ENCODE data around the gene TUBA1B.
"Not testable (repeated sequence)": the region's sequence is repeated elsewhere in the genome, so short reads cannot be mapped to it uniquely, and the experiment has no call there.

Gene TUBA1B

DNA sequence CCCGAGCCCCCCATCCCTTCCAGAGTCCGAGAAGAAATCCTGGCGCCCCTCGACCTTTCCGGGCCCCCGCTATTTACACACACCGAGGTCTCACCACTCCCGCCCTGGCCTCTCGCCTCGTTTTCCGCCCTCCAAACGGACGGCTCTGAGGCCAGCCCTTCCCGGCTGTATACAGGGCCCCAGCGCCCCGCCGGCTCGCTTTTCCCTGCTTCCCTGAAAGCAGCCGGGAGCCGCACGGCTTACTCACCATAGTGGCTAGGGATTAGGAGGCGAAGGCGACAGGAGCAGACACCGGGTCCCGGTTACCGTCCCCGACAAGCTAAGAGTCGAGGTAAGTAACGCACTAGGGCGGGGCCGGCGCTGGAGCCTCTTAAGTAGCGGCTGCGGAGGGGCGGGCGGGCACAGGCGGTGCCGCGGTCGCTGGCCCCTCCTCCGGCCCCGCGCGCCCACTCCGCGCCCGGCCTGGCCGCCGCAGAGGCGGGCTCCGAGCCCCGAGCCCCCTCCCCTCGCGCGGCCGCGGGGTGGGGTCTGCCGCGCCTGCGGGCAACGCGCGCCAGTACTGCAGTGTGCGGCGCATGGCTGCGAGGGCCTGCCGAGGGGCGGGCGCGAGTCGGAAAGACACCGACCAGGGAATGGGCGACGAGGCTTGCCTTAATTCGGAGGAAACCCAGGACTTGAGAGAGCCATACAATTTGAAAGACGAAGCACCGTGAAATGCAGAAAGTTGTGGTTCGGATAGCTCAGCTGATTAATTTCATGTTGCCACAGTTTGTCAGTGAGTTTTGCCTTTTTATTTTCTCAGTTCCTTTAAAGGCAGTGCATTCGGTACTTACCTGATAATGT is at the start of gene TUBA1B:
TUBA1B (minus strand) TSS at position 345 of the 843 bp plus-strand sequence; CDS start at position 250, 95 bp downstream.
- peak; percentile 96 for DNase-seq (ENCODE audit: low spot score)

DNA sequence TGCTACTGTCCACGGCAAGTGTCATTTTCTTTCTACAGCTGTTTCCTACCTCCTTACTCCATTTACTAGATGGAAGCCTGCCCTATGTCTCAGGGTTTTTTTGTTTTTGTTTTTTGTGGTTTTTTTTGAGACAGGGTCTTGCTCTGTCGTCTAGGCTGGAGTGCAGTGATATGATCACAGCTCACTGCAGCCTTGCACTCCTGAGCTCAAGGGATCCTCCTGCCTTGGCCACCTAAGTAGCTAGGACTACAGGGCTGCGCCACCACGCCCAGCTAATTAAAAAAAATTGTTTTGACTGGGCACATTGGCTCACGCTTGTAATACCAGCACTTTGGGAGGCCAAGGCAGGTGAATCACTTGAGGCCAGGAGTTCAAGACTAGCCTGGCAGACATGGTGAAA is 43.0 kb upstream of the TUBA1B start:
- DNase-seq (ENCODE audit: low spot score), result no peak

DNA sequence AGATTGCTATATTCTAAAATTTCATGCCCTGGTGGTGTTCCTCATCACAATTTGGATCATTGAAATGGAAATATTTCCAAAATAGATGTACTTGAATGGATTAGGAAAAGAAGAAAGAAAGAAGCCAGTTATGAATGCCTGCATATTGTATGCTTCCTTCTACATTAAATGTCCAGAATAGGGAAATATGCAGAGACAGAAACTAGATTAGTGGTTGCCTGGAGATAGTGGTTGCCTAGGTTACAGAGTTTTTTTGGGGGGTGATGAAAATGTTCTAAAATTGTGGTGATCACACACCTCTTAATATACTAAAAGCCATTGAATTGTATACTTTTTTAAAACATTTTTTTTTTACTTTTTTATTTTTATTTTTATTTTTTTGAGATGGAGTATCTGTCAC is 39.7 kb upstream of the TUBA1B start:
- no peak for DNase-seq (ENCODE audit: low spot score)

GRCh38 chr12:49165114-49165513 is 33.9 kb upstream of the TUBA1B start:
- no peak for DNase-seq (ENCODE audit: low spot score)

DNA sequence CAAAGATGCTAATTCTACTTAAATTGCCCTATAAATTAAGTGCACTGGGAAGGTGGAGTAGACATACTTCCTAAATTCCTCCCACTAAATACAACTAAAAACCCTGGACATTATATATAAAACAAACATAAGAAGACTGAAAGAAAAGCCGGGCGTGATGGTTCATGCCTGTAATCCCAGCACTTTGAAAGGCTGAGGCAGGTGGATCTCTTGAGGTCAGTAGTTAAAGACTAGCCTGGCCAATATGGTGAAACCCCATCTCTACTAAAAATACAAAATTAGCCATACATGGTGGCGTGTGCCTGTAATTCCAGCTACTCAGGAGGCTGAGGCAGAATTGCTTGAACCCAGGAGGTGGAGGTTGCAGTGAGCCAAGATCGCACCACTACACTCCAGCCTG is 30.7 kb upstream of the TUBA1B start:
- DNase-seq (ENCODE audit: low spot score), result not testable (repeated sequence)

DNA sequence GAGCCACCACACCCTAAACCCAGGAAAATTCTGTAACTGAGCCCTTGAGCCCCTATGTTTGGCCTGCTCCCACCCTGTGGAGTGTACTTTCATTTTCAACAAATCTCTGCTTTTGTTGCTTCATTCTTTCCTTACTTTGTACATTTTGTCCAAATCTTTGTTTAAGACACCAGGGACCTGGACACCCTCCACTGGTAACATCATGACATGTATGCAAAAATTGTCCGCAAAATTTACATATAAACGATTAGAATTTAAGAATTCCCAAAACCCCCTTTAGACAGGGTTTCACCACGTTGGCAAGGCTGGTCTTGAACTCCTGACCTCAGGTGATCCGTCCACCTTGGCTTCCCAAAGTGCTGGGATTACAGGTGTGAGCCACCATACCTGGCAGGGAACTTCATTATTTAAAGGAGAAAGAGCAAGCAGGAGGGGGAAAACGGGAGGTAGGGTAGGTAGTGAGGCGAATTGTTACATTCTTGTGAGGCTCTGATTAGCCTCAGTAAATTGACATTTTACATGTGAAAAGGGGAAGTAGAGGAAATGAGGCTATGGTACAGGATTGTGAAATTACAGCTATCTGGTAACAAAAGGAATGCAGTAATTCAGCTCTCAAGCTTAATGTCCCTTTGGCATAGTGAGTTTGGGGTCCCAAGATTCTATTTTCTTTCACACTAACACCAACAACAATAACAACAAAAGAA is 30.0 kb upstream of the TUBA1B start:
- DNase-seq (ENCODE audit: low spot score), result no peak

GRCh38 chr12:49160399-49160798 is 29.2 kb upstream of the TUBA1B start:
- no peak for DNase-seq (ENCODE audit: low spot score)

DNA sequence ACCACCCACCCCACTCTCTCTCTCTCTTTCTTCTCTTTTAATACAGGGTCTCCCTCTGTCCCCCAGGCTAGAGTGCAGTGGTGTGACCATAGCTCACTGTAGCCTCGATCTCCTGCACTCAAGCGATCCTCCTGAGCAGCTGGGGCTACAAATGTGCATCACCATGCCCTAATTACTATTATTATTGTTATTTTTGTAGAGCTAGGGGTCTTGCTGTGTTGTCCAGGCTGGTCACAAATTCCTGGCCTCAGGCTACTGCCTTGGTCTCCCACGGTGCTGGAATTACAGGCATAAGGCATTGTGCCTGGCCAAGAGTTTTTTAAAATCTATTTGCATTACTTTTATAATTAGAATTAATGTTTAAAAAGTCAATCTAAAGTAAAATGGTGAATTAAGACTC is 23.0 kb upstream of the TUBA1B start:
- no peak for DNase-seq (ENCODE audit: low spot score)

DNA sequence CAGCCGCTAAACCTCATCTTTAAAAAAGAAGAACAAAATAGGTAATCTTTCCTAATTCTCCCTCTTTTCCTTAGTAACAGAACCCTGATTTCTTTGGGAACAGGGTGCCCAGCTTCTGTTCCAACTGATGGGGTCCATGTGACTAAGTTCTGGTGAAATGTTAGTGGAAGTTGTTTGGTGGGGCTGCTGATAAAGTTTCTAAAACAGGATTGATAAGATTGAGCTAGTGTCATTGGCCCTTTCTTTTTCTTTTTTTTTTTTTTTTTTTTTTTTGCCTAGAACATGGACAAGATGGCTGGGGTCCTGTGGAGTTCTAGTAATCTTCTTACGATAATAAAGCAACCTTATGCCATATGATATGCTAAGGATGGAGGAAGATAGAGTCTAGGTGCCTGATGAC is 16.2 kb upstream of the TUBA1B start:
- no peak for DNase-seq (ENCODE audit: low spot score)

DNA sequence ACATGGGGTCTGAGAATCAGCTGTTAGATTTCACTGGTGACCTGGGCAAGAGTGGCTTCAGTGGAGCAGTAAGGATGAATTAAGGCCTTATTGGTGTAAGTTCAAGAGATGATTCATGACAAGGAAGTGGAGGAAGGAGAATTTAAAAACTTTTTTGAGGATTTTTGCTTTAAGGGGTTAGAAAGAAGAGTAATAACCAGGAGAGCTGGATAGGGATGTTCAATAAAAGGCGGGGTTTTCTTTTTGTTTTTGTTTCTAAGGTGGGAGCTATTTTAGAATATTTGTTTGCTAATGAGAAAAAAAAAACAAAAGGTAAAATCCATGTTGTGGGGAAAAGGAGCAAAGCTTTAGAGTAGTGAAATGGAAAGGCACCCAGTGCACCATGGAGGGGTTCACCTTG is 15.2 kb upstream of the TUBA1B start:
- DNase-seq (ENCODE audit: low spot score), result peak; percentile 12

DNA sequence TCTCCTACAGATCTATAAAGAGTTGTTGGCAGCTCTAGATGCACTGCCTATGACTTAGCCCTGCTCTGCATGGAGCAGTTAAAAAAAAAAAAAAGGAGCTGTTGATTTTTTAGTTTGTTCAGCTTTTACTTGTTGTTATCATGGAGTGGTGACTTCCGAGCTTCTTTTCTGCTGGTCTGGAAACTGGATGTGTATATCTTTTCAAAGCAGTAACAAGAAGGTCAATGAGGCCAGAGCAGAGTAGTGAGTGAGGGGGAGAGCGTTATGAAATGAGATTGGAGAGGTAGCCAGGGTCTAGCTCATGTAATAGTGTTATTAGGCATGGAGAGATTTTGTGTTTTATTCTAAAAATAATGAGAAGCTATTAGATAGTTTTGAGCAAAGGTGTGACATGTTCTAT is 13.2 kb upstream of the TUBA1B start:
- no peak for DNase-seq (ENCODE audit: low spot score)

DNA sequence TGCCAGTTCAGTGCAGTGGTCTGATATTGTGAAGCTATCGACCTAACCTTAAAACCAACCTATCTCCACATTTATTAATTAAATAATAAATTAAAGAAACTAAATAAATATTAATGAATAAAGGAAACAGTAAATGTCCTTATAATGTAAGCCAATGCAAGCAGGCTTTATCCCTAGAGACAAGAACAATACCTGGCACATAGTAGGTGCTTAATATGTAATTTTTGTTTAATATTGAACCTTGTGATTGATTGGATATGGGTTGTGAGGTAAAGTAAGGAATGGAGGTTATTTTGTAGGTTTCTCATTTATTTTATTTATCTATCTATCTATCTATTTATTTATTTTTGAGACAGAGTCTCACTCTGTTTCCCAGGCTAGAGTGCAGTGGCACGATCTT is 7.8 kb upstream of the TUBA1B start:
- DNase-seq (ENCODE audit: low spot score), result no peak

- no peak for DNase-seq (ENCODE audit: low spot score)
These were observed 7.4 kb upstream of the TUBA1B start for GRCh38 chr12:49138587-49138986.

DNA sequence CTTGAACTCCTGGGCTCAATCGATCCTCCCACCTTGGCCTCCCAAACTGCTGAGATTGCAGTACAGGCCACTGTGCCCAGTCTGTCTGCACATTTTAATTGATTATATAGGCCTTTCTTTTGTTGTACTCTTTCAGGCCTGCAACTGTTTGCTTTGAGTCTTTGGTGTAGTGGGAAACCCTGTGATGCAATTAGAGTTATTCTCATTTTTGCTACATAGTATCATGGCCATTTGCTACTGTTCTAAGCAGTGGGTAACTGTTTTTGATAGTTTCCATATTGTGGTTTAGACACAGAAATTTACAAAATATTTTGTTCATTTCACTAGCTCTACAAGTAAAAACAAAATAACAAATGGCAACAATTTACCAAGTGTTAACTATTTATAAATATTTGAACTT is 6.3 kb upstream of the TUBA1B start:
- DNase-seq (ENCODE audit: low spot score), result no peak

GRCh38 chr12:49136997-49137396 is 5.8 kb upstream of the TUBA1B start:
- not testable (repeated sequence) for DNase-seq (ENCODE audit: low spot score)

DNA sequence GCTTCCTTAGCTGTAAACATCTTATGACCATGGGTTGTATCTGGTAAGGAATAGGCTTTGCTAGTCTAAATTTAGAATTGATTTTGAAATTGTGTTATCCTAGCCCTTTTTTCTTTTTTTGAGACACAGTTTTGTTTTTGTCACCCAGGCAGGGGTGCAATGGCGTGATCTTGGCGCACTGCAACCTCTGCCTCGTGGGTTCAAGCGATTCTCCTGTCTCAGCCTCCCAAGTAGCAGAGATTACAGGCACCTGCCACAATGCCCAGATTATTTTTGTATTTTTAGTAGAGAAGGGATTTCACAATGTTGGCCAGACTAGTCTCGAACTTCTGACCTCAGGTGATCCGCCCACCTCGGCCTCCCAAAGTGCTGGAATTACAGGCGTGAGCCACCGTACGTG is 2.4 kb upstream of the TUBA1B start:
- DNase-seq (ENCODE audit: low spot score), result no peak

GRCh38 chr12:49133014-49133413 is 1.8 kb upstream of the TUBA1B start:
- DNase-seq (ENCODE audit: low spot score), result no peak

- DNase-seq (ENCODE audit: low spot score), result peak; percentile 23
These were observed 783 bp upstream of the TUBA1B start for GRCh38 chr12:49131894-49132461.

DNA sequence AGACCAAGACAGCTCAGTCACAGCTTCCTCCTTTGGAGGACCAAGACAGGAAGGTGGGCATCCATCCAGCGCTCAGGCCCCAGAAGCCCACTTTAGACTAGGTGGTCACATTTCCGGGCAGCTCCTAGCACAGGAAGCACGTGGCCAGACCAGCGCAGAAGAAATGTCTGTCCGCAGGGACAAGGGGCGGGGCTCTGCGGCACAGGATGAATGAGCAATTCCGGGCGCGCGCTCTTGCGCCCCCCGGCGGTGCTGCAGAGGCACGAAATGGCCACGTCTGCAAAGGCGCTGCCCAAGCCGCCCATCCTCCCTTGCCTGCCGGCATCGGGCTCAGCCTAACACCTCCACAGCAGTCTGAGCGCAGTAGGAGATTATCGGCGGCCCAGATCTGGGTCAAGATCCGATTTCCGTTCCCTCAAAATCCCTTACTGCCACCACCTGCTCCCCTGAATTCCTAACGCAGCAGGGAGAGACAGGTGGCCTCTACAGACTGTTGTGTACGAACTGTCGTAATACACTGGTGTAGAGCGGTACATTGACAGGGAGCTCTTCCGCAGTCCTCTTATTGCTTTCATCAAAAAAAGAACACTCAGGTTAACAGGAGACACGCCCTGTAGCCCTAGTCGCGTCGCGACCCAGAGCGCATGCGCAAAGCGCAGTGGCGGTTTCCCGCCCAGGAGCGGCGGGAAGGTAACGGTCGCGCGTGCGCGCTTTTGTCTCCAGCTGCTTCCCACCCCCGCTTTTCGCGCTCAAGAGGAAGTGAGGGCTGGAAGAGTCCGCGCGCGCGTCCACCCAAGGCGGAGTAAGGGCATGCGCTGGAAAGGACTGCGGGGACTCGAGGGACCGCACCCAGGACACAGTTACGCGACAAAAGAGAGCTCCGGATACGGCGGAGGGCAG is 794 bp downstream of the TUBA1B start:
- DNase-seq (ENCODE audit: low spot score), result peak; percentile 94

DNA sequence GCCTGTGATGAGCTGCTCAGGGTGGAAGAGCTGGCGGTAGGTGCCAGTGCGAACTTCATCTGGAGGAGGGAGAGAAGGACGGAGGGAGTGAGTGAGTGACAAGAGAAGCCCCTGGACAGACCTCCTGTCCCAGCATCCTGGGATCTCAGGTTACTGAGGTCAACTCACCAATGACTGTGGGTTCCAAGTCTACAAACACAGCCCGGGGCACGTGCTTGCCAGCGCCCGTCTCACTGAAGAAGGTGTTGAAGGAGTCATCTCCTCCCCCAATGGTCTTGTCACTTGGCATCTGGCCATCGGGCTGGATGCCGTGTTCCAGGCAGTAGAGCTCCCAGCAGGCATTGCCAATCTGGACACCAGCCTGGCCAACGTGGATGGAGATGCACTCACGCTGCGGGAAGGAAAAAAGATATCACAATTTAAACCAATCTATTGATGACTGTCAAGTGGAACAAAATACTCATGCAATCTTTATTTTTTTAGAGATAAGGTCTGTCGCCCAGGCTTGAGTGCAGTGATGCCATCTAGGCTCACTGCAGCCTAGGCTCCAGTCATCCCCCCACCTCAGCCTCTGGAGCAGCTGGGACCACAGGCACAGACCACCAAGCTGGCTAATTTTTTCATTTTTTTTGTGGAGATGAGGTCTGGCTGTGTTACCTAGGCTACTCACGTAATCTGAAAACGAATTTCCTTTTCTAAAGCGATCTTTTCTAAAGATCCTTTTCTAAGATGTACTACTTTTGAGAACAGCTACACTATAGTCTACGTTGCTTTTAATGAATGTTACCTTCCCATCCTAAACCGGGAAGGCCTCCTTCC is 1.7 kb downstream of the TUBA1B start:
- DNase-seq (ENCODE audit: low spot score), result no peak

- DNase-seq (ENCODE audit: low spot score), result not testable (repeated sequence)
These were observed 3.2 kb downstream of the TUBA1B start for GRCh38 chr12:49127971-49128370.

Data from AG08396 (cell line).